B cell (primary cell): ENCODE measurements around the gene HOXB3. TPM values are rescaled to one million over a fixed set of nuclear protein-coding genes. Genes with fewer than 3 reads are reported as not detected.
"Not testable (repeated sequence)": the region's sequence is repeated elsewhere in the genome, so short reads cannot be mapped to it uniquely, and the experiment has no call there.

Experiments
- ATAC-seq: fragments of 200-7000 bp; cut with Tn5 transposase; one replicate; pipeline ENCODE4 v1.10.0; 2021; ENCODE audit warnings: low read depth, mild to moderate bottlenecking, moderate number of reproducible peaks, moderate library complexity
- CTCF ChIA-PET: fragments of 350-600 bp; sonication (Branson Sonifier 250); formaldehyde crosslinking; loops from one replicate; lab custom pipeline; 2021; ENCODE audit warnings: antibody characterized with exemption, inconsistent platforms; lab: Charles Lee
- POLR2A ChIA-PET: fragments of 350-600 bp; sonication (Branson Sonifier 250); formaldehyde crosslinking; loops from one replicate; lab custom pipeline; 2021; ENCODE audit warnings: antibody characterized with exemption; lab: Charles Lee
- DNase-seq: peaks from one replicate; pipeline ENCODE4 v3.0.0; 2013
- H2AFZ ChIP-seq: 2 replicates; pipeline ENCODE4 v1.6.1; 2012; ENCODE audit warnings: mild to moderate bottlenecking, low read depth, low read length; ENCODE audit not compliant: insufficient read depth, poor library complexity, severe bottlenecking
- H3K27ac ChIP-seq, 2 donors: 1 replicate in 1 of 2; 2 replicates in 1 of 2; pipeline ENCODE4 v1.5.1; 2012 to 2013; ENCODE audit warnings: low read length in 2 of 2, mild to moderate bottlenecking in 2 of 2, moderate library complexity in 1 of 2
- H3K27me3 ChIP-seq, 4 experiments: fragments of 200-600 bp in 1 of 4; sonication (generic) in 1 of 4; replicated peaks in 1 of 4; 1 replicate in 2 of 4; 2 replicates in 2 of 4; pipeline versions ENCODE4 v1.6.1 to v1.7.0; 2013 to 2016; ENCODE audit warnings: low read length in 3 of 4, mild to moderate bottlenecking in 2 of 4, mixed read lengths in 1 of 4, moderate library complexity in 1 of 4; ENCODE audit not compliant: insufficient read depth in 4 of 4, control insufficient read depth in 3 of 4; ENCODE audit errors: control extremely low read depth in 1 of 4
- H3K36me3 ChIP-seq, 2 experiments: replicated peaks in 1 of 2; 1 replicate in 1 of 2; 2 replicates in 1 of 2; pipeline versions ENCODE4 v1.6.1 to v1.7.1; 2013; ENCODE audit warnings: low read length in 1 of 2; ENCODE audit not compliant: insufficient read depth in 2 of 2, control insufficient read depth in 1 of 2; ENCODE audit errors: control extremely low read depth in 1 of 2, extremely low read depth in 1 of 2
- H3K4me1 ChIP-seq, 2 donors: fragments of 200-600 bp in 1 of 2; sonication (generic) in 1 of 2; 1 replicate in 1 of 2; 2 replicates in 1 of 2; pipeline versions ENCODE4 v1.5.1 to v1.6.1; 2013 to 2017; ENCODE audit warnings: low read length in 2 of 2; ENCODE audit not compliant: control insufficient read depth in 2 of 2, insufficient read depth in 2 of 2
- H3K4me2 ChIP-seq: replicated peaks from 2 replicates; pipeline ENCODE3; 2012; ENCODE audit warnings: mild to moderate bottlenecking, low read depth, low read length; ENCODE audit not compliant: poor library complexity, severe bottlenecking
- H3K4me3 ChIP-seq, 5 experiments: fragments of 200-600 bp in 1 of 5; sonication (generic) in 1 of 5; 1 replicate in 3 of 5; 2 replicates in 2 of 5; pipeline versions ENCODE4 v1.5.1 to v1.7.0; 2011 to 2016; ENCODE audit warnings: low read length in 4 of 5, mild to moderate bottlenecking in 4 of 5, low read depth in 2 of 5, control low read depth in 1 of 5, moderate library complexity in 1 of 5; ENCODE audit not compliant: insufficient read depth in 1 of 5; ENCODE audit errors: control extremely low read depth in 1 of 5, extremely low read depth in 1 of 5
- H3K79me2 ChIP-seq: fragments of 200-600 bp; sonication (generic); one replicate; pipeline ENCODE4 v1.6.0; 2016; ENCODE audit warnings: low read length; ENCODE audit not compliant: control insufficient read depth, insufficient read depth
- H3K9ac ChIP-seq: fragments of 200-600 bp; sonication (generic); 2 replicates; pipeline ENCODE4 v1.6.1; 2017; ENCODE audit warnings: mild to moderate bottlenecking, low read length, moderate library complexity
- H3K9me3 ChIP-seq, 3 donors: one replicate each; pipeline versions ENCODE4 v1.6.1 to v1.7.1; 2013; ENCODE audit warnings: low read length in 2 of 3; ENCODE audit not compliant: control insufficient read depth in 2 of 3, insufficient read depth in 1 of 3; ENCODE audit errors: control extremely low read depth in 1 of 3
- H4K20me1 ChIP-seq: 2 replicates; pipeline ENCODE4 v1.6.0; 2012; ENCODE audit warnings: mild to moderate bottlenecking, low read length; ENCODE audit not compliant: insufficient read depth, control insufficient read depth, poor library complexity, severe bottlenecking
- H3K27ac Mint-ChIP-seq: one replicate; pipeline ENCODE4 v1.8.0; 2021; ENCODE audit warnings: mixed read lengths
- H3K27me3 Mint-ChIP-seq: one replicate; pipeline ENCODE4 v1.8.0; 2021; ENCODE audit warnings: mixed read lengths
- H3K4me1 Mint-ChIP-seq: one replicate; pipeline ENCODE4 v1.8.0; 2021; ENCODE audit warnings: mixed read lengths
- H3K4me3 Mint-ChIP-seq: one replicate; pipeline ENCODE4 v1.8.0; 2021; ENCODE audit warnings: mixed read lengths
- H3K9me3 Mint-ChIP-seq: one replicate; pipeline ENCODE4 v1.8.0; 2022; ENCODE audit warnings: mixed read lengths; ENCODE audit not compliant: insufficient read depth
- CTCF ChIP-seq: fragments of 200-600 bp; IDR thresholded peaks from one replicate; pipeline ENCODE4 v1.8.0; 2022; ENCODE audit warnings: antibody characterized with exemption, mild to moderate bottlenecking
- EZH2 ChIP-seq: IDR thresholded peaks from 2 replicates; pipeline ENCODE4 v1.6.1; 2012; ENCODE audit warnings: borderline replicate concordance, low read depth, mild to moderate bottlenecking, moderate library complexity, low read length; ENCODE audit not compliant: insufficient read depth, poor library complexity, severe bottlenecking
- WGBS: methylation state at CpG from one replicate; pipeline ENCODE4 v1.1.5; 2013; ENCODE audit warnings: missing lambda C conversion rate; ENCODE audit not compliant: insufficient coverage; 5-methylcytosine and 5-hydroxymethylcytosine counted together
- intact Hi-C: fragments of 100-400 bp; cut with micrococcal nuclease; formaldehyde crosslinking; loops from one replicate; pipeline ENCODE4 v1.10.0; 2022
- polyA plus RNA-seq: library from polyadenylated mRNA; depleted of rRNA; stranded (reverse); fragments of >200 nt; gene quantifications from 2 replicates; pipeline ENCODE4 v1.2.3, GENCODE V29; 2012
- total RNA-seq, 2 donors: library from RNA; stranded (reverse); fragments of 120-200 nt in 1 of 2; gene quantifications; 1 replicate in 1 of 2; 2 replicates in 1 of 2; pipeline versions ENCODE4 v1.2.3 to v1.2.4, GENCODE V29; 2013 to 2022

The HOXB3 gene
- total and polyA plus RNA-seq, 2 donors (not counting 1 experiment from before 2014, with no cell fraction given) = 3.0 to 4.0 TPM

GRCh38 chr17:48539177-48539576, 50.9 kb downstream of the HOXB3 start:
- H3K4me1 Mint-ChIP-seq = peaks cover 22% of the 10 kb centered on the region
- Histone ChIP-seq H4K20me1 (no peaks in the 10 kb centered on the region), H3K36me3 (no peaks in the 10 kb centered on the region), H2AFZ (no peak overlapping the region), H3K9me3 (peaks cover 0 to 11% (median 0%) of the 10 kb centered on the region in 3 donors), H3K4me3 (no peak overlapping the region), H3K27ac (no peak overlapping the region), H3K4me2 (no peak overlapping the region), H3K79me2 (no peaks in the 10 kb centered on the region), H3K27me3 (peaks cover 0 to 44% (median 18%) of the 10 kb centered on the region in 4 experiments), H3K4me1 (peaks cover 24 to 30% of the 10 kb centered on the region in 2 donors), H3K9ac (no peak overlapping the region)
- intact Hi-C loops = no loop called here
- no peaks in the 10 kb centered on the region for H3K9me3 Mint-ChIP-seq
- WGBS = no CpG with 5 or more reads among the region's 4 CpGs
- ChIA-PET CTCF (no interaction called here), POLR2A (no interaction called here)
- DNase-seq (no peak), ATAC-seq (no peak)
- H3K27me3 Mint-ChIP-seq = peaks cover 39% of the 10 kb centered on the region
- H3K27ac Mint-ChIP-seq = no peak overlapping the region
- TF ChIP-seq CTCF (no peak), EZH2 (no peak)
- H3K4me3 Mint-ChIP-seq = no peak overlapping the region

- Histone ChIP-seq H3K79me2 (no peaks in the 10 kb centered on the region), H3K9me3 (peaks cover 0 to 10% (median 0%) of the 10 kb centered on the region in 3 donors), H3K4me3 (no peak overlapping the region), H3K36me3 (no peaks in the 10 kb centered on the region), H3K9ac (no peak overlapping the region), H3K4me2 (no peak overlapping the region), H2AFZ (no peak overlapping the region), H3K27me3 (peaks cover 0 to 28% (median 13%) of the 10 kb centered on the region in 4 experiments), H4K20me1 (no peaks in the 10 kb centered on the region), H3K4me1 (peaks cover 13 to 14% of the 10 kb centered on the region in 2 donors), H3K27ac (no peak overlapping the region)
- Mint-ChIP-seq H3K4me1 (peaks cover 10% of the 10 kb centered on the region), H3K9me3 (no peaks in the 10 kb centered on the region), H3K27me3 (peaks cover 30% of the 10 kb centered on the region), H3K4me3 (no peak overlapping the region), H3K27ac (no peak overlapping the region)
- ChIA-PET POLR2A (no interaction called here), CTCF (no interaction called here)
- no peak for TF ChIP-seq CTCF
- no peak for TF ChIP-seq EZH2
- DNase-seq (no peak), ATAC-seq (no peak)
- WGBS = no CpG with 5 or more reads among the region's 3 CpGs
- intact Hi-C loops = no loop called here
Measured at GRCh38 chr17:48537316-48537715, 52.7 kb downstream of the HOXB3 start.

GRCh38 chr17:48535793-48536559, 54.1 kb downstream of the HOXB3 start:
- CTCF ChIA-PET, H3K4me1 ChIP-seq, intact Hi-C loops, H3K27ac ChIP-seq, H4K20me1 ChIP-seq, H3K4me2 ChIP-seq, H3K4me1 Mint-ChIP-seq, H3K36me3 ChIP-seq, H3K79me2 ChIP-seq, H3K4me3 ChIP-seq, H3K9me3 Mint-ChIP-seq, H3K9me3 ChIP-seq, DNase-seq, ATAC-seq, H3K9ac ChIP-seq, H2AFZ ChIP-seq, H3K4me3 Mint-ChIP-seq, H3K27ac Mint-ChIP-seq: not testable (repeated sequence)
- peaks cover 28% of the 10 kb centered on the region for H3K27me3 Mint-ChIP-seq
- 96% methylated on average over 4 of the region's 9 CpGs for WGBS
- POLR2A ChIA-PET = interaction anchor here (0.5 kb wide), 1 partner anchor 123 kb away, joined by 5 read pairs; no protein-coding TSS in a partner anchor
- H3K27me3 ChIP-seq = peaks cover 0 to 15% (median 5%) of the 10 kb centered on the region in 4 experiments
